Measurements from ENCODE around the gene MACROD2.

GRCh38 chr20:16020971-16021370 lies 2025.7 kb downstream of the MACROD2 start:
- no peak for TF ChIP-seq CTCF (IDR thresholded peaks at IDR 0.05; ENCODE audit: insufficient read depth, low read length, poor library complexity, severe bottlenecking)
- no peak for TF ChIP-seq EZH2phosphoT487 (conservative IDR thresholded peaks at IDR 0.05; ENCODE audit: low read length)
